Measurements from ENCODE around the gene SKIC2.

DNA sequence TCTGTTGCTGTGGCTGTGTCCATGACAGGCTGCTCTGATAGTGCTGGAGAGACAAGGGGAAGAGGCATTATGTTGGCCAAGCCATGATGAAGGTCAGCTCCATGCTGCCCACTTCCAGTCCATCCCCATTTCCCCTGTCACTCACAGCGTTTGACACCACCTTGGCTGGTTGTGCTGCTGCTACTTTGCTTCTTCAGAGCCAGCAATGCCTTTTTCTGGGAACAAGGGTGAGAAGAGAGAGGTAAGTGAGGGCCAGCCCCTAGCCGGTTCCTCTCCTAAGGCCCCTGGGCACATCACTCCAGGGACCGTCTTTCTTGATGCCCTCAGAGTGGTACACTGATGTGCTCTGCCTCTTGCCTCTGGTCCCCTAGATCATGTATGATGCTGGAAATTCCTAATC lies 2.2 kb upstream of the SKIC2 start:
- TF ChIP-seq, protein P1, sequence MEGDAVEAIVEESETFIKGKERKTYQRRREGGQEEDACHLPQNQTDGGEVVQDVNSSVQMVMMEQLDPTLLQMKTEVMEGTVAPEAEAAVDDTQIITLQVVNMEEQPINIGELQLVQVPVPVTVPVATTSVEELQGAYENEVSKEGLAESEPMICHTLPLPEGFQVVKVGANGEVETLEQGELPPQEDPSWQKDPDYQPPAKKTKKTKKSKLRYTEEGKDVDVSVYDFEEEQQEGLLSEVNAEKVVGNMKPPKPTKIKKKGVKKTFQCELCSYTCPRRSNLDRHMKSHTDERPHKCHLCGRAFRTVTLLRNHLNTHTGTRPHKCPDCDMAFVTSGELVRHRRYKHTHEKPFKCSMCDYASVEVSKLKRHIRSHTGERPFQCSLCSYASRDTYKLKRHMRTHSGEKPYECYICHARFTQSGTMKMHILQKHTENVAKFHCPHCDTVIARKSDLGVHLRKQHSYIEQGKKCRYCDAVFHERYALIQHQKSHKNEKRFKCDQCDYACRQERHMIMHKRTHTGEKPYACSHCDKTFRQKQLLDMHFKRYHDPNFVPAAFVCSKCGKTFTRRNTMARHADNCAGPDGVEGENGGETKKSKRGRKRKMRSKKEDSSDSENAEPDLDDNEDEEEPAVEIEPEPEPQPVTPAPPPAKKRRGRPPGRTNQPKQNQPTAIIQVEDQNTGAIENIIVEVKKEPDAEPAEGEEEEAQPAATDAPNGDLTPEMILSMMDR (IDR thresholded peaks at IDR 0.05), result no peak
- TF ChIP-seq POLR2A (IDR thresholded peaks at IDR 0.05), result no peak

All from tibial nerve (tissue), 3 donors.